Caki2 (cell line): ENCODE data around the gene TMEM125. TPM values are rescaled to one million over a fixed set of nuclear protein-coding genes. Genes with fewer than 3 reads are reported as not detected.

ENCODE experiments used
- DNase-seq: peaks from one replicate; pipeline ENCODE4 v3.0.0-alpha.2; 2015; ENCODE audit warnings: low read depth
- in situ Hi-C: cut with HindIII; loops from 2 replicates; pipeline ENCODE4 v1.10.0; 2016; ENCODE audit warnings: low sequenced_read_pairs, low pct_unique_long_range_greater_than_20kb, mixed read lengths
- total RNA-seq: library from RNA; depleted of rRNA; stranded (reverse); fragments of >200 nt; shearing (Covaris generic); gene quantifications from 2 replicates; pipeline ENCODE4 v1.2.3, GENCODE V29; 2014; ENCODE audit warnings: low replicate concordance

The TMEM125 gene
- total RNA-seq, 1 experiment from 2014 or later, result not detected

GRCh38 chr1:43271186-43272118, 1.7 kb downstream of the TMEM125 start:
- in situ Hi-C loops, result no loop called here
- DNase-seq, result no peak

- in situ Hi-C loops, result no loop called here
- DNase-seq, result no peak
Observed at GRCh38 chr1:43272161-43272560, 2.4 kb downstream of the TMEM125 start.

- in situ Hi-C loops, result no loop called here
- no peak for DNase-seq
Observed at GRCh38 chr1:43272576-43273571, 3.1 kb downstream of the TMEM125 start.

GRCh38 chr1:43273708-43274107, 3.9 kb downstream of the TMEM125 start:
- in situ Hi-C loops, result no loop called here
- no peak for DNase-seq

- in situ Hi-C loops, result no loop called here
- no peak for DNase-seq
Observed at GRCh38 chr1:43274125-43274803, 4.5 kb downstream of the TMEM125 start.

DNA sequence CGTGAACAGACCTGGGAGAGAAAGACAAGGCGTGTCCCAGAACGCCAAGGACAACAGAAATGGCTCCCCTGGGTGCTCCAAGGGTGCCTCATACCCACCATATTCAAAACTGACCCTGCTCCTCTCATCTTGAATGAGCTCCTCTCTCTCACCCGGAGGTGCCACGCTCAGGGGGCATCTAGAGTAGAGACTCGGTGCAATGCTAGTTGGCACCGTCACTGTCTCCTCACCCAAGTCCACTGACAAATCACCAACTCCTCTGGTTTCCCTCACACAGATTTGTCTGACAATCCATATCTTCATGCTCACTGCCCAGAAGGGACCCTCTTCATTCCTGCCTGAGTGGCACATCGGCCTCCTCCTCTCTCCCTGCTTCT, 5.0 kb downstream of the TMEM125 start:
- in situ Hi-C loops, result no loop called here

DNA sequence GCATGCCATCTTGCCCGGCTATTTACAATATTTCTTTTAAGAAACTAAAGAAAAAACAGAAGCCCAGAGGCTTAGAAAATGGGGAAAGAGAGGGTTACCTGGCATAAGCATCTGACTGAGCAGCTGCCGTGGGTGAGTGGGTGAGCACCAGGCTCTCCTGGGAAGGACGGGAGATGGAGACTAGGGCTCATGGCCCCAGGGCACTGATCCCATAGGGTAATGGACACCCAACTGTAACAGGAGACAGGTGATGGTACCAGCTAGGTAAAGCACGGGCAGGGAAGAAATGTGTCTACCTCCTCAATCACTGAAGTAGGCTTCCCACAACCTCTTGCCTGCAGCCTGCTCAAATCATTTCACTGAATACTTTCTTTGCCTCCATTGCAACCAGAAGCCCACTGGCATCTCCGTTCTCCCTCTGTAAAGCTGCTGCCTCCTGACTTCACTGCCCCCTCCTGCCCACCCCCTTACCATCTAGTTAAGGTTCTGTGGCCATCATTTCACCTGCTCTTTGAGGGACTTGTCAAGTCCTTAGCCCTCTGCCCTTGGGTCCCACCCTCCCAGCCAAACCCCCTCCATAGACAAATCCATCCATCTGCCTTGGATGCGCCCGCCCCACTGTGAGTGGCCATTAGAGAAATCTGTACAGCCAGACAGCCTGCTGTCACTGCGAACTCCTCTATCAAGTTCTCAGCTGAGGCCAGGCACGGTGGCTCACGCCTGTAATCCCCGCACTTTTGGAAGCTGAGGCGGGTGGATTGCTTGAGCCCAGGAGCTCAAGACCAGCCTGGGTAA, 6.2 kb downstream of the TMEM125 start:
- no peak for DNase-seq
- in situ Hi-C loops, result no loop called here

More for the DNA sequence above, 5.0 kb downstream of the TMEM125 start:
- DNase-seq, result no peak

- in situ Hi-C loops, result no loop called here
- DNase-seq, result no peak
Observed at GRCh38 chr1:43276673-43277072, 6.9 kb downstream of the TMEM125 start.

DNA sequence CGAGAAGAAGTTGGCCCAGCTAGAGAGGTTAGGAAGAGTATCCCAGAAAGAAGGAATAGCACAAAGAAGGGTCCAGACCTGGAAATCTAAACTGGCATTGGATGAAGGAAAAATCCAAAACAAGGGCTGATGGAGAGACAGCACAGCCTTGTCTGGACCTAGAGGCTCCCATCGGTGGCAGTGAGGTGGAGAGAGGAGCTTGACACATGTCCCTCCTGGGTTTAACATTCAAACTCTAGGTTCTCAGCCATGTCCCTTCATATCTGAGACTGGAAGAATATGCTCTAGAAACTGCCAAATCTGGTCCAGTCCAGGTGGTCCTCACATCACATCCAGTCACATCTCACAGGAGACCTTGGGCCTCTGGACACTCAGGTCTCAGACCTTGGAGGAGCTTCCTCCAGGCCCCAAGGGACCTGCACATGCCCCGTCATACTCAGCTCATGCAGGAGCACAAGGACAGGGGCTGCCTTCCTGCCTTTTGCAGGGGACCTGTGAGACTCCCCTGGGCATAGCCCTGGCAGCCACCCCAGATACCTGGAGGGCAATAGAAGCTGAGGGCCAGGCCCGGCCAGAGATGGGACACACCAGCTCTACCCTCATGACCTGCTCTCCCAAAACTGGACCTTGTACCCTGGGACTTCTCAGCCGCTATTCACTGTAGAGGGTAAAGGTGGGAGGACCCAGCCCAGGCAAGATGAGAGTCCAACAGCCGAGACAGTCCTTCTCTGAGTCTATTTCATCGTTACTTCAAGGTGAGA, 7.5 kb downstream of the TMEM125 start:
- in situ Hi-C loops, result no loop called here

GRCh38 chr1:43279161-43279560, 9.4 kb downstream of the TMEM125 start:
- no peak for DNase-seq
- in situ Hi-C loops, result no loop called here

More for the DNA sequence above, 7.5 kb downstream of the TMEM125 start:
- no peak for DNase-seq

- in situ Hi-C loops, result no loop called here
Observed at GRCh38 chr1:43279666-43280065, 9.9 kb downstream of the TMEM125 start.

GRCh38 chr1:43280692-43281091, 10.9 kb downstream of the TMEM125 start:
- in situ Hi-C loops, result no loop called here
- DNase-seq, result no peak

More at GRCh38 chr1:43279666-43280065, 9.9 kb downstream of the TMEM125 start:
- no peak for DNase-seq

DNA sequence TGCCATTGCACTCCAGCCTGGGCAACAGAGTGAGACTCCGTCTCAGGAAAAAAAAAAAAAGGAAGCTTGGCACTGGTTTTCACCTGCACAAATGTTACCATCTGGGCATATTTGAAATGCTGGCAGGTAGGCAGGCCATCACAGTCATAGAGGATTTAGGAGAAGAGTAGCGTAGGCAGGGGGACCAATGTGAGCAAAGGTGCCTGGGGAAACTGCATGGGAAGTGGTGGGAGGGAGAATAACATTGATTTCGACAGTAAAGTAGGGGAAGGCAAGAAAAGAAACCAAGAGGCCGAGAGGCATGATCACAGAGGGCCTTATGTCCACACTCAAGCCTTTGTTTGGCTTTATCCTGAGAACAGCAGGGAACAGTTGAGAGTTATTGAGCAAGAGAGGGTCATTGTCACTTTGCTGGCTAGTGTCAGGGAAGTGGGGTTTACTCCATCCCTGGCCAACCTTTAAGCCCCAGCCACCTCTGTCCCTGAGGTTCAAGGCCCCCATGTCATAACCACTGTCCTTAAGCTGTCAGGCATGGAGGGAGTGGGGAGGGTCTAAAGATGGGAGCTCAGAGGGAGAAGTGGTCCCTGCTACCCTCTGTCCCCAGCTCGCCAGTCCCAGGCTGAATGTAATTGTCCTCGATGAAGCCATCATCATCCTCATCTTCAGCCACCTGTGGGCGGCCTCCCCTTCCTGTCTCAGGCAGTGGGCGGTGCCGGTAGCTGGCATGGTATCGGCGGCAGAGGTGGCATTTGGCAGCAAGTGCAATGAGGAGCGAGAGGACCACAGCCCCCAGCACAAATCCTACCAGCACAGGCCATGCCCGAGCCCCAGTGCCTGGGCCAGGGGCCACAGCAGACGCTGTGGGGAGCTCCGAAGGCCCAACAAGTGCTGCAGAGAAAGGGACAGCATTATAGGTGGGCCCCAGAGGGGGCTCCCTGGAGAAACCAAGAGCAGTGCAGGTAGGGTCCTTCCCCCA, 12.7 kb downstream of the TMEM125 start:
- DNase-seq, result no peak
- in situ Hi-C loops, result no loop called here

DNA sequence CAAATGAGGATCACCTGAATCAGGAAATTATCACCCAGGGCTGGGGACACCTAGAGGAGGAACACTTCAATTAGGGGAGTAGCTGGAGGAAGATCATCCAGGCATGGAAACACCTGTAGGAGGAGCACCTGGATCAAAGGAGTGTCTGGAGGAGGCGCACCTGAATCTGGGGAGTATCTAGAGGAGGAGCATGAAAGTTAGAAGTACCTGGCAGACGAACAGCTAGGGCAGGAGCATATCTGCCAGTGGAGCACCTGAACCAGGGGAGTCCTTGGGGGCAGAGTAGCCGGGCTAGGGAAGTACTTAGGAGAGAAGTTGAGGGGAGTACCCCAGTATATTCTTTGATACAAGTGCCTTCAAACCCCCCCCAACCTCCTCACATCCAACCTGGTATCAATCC, 14.3 kb downstream of the TMEM125 start:
- in situ Hi-C loops, result no loop called here
- DNase-seq, result no peak

GRCh38 chr1:43284546-43285110, 14.8 kb downstream of the TMEM125 start:
- no peak for DNase-seq
- in situ Hi-C loops, result no loop called here
